Endothelial cell (in vitro differentiated cells): ENCODE data around the gene NTSR1. TPM values are rescaled to one million over a fixed set of nuclear protein-coding genes. Genes with fewer than 3 reads are reported as not detected.

Experiments used
- DNase-seq: peaks from one replicate; pipeline ENCODE4 v3.0.0; 2021; ENCODE audit warnings: low spot score
- H3K27ac Mint-ChIP-seq: one replicate; pipeline ENCODE4 v1.8.0; 2021; ENCODE audit warnings: mixed read lengths, inconsistent platforms; ENCODE audit not compliant: unreplicated experiment
- H3K27me3 Mint-ChIP-seq: one replicate; pipeline ENCODE4 v1.8.0; 2021; ENCODE audit warnings: mild to moderate bottlenecking, moderate library complexity, mixed read lengths, inconsistent platforms; ENCODE audit not compliant: unreplicated experiment
- H3K36me3 Mint-ChIP-seq: one replicate; pipeline ENCODE4 v1.8.0; 2021; ENCODE audit warnings: mild to moderate bottlenecking, low read depth, mixed read lengths, inconsistent platforms; ENCODE audit not compliant: unreplicated experiment
- H3K4me1 Mint-ChIP-seq: one replicate; pipeline ENCODE4 v1.8.0; 2021; ENCODE audit warnings: mild to moderate bottlenecking, mixed read lengths, inconsistent platforms; ENCODE audit not compliant: unreplicated experiment
- H3K4me3 Mint-ChIP-seq: one replicate; pipeline ENCODE4 v1.8.0; 2021; ENCODE audit warnings: mild to moderate bottlenecking, mixed read lengths, inconsistent platforms; ENCODE audit not compliant: unreplicated experiment
- H3K9me3 Mint-ChIP-seq: one replicate; pipeline ENCODE4 v1.8.0; 2021; ENCODE audit warnings: mixed read lengths, inconsistent platforms; ENCODE audit not compliant: unreplicated experiment
- total RNA-seq: library from RNA; stranded (reverse); fragmentation: NEBNext Ultra II Directional; extraction: Animal tissue kit (Norgen Biotek cat#: 25700); gene quantifications from one replicate; pipeline ENCODE4 v1.2.1, GENCODE V29; 2021; ENCODE audit not compliant: unreplicated experiment
- TF ChIP-seq, protein P1 (sequence below): fragments of 200-600 bp; sonication (generic); IDR thresholded peaks from one replicate; pipeline ENCODE4 v1.5.0; 2021; ENCODE audit warnings: antibody characterized with exemption; ENCODE audit not compliant: unreplicated experiment

NTSR1 gene
- total RNA-seq, 1 donor from 2014 or later, result not detected

- peak overlapping the region; percentile 47 for H3K4me3 Mint-ChIP-seq
- H3K4me1 Mint-ChIP-seq, result peaks cover 2% of the 10 kb centered on the region
- no peak for DNase-seq
- TF ChIP-seq, protein P1, sequence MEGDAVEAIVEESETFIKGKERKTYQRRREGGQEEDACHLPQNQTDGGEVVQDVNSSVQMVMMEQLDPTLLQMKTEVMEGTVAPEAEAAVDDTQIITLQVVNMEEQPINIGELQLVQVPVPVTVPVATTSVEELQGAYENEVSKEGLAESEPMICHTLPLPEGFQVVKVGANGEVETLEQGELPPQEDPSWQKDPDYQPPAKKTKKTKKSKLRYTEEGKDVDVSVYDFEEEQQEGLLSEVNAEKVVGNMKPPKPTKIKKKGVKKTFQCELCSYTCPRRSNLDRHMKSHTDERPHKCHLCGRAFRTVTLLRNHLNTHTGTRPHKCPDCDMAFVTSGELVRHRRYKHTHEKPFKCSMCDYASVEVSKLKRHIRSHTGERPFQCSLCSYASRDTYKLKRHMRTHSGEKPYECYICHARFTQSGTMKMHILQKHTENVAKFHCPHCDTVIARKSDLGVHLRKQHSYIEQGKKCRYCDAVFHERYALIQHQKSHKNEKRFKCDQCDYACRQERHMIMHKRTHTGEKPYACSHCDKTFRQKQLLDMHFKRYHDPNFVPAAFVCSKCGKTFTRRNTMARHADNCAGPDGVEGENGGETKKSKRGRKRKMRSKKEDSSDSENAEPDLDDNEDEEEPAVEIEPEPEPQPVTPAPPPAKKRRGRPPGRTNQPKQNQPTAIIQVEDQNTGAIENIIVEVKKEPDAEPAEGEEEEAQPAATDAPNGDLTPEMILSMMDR, result no peak
- H3K36me3 Mint-ChIP-seq, result peaks cover 14% of the 10 kb centered on the region
- no peak overlapping the region for H3K27ac Mint-ChIP-seq
- peaks cover 12% of the 10 kb centered on the region for H3K27me3 Mint-ChIP-seq
- H3K9me3 Mint-ChIP-seq, result no peaks in the 10 kb centered on the region
Observed at GRCh38 chr20:62799873-62800272, 91.2 kb downstream of the NTSR1 start.

GRCh38 chr20:62800314-62801259 lies 92.0 kb downstream of the NTSR1 start:
- Mint-ChIP-seq H3K4me1 (peaks cover 2% of the 10 kb centered on the region), H3K27me3 (peaks cover 12% of the 10 kb centered on the region), H3K9me3 (no peaks in the 10 kb centered on the region), H3K4me3 (peak overlapping the region; percentile 47), H3K27ac (no peak overlapping the region), H3K36me3 (peaks cover 14% of the 10 kb centered on the region)
- no peak for DNase-seq
- TF ChIP-seq, protein P1, result no peak

DNA sequence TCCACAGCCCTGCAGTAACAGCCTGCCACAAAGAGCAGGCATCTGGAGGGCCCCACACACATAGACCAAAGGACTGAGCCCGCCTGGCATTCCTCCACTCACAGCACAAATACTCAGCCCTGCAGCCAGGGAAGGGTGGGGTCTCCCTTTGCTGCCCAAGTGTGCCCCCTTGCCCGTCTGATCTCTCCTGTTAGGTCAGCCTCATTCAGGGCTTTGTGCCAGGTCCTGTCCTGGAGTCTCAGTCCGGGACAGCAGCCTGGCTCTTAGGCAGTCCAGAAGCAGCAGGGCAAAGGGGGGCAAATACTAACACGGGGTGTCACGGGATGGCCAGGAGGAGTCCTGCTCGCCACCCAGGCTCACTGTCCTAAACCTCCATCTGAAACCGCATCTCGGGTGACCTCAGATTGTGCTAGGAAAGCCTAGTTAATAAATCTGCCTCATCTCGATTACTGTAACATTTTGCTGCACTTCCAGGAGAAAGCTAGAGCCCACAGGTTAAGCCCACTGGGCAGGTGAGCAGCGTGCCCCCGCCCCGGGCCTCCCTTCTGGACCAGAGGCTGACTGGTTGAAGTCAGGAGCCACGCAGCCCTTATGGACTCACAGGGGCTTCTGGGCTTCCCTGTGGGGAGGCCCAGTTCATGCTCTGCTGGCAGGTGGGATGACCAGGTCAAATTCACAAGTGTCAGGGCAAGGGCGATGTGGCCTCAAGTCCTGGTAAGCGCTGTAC lies 92.8 kb downstream of the NTSR1 start:
- H3K4me1 Mint-ChIP-seq, result no peaks in the 10 kb centered on the region
- TF ChIP-seq, protein P1, result no peak
- peaks cover 17% of the 10 kb centered on the region for H3K27me3 Mint-ChIP-seq
- DNase-seq, result no peak
- peaks cover 14% of the 10 kb centered on the region for H3K36me3 Mint-ChIP-seq
- no peaks in the 10 kb centered on the region for H3K9me3 Mint-ChIP-seq
- no peak overlapping the region for H3K4me3 Mint-ChIP-seq
- no peak overlapping the region for H3K27ac Mint-ChIP-seq

DNA sequence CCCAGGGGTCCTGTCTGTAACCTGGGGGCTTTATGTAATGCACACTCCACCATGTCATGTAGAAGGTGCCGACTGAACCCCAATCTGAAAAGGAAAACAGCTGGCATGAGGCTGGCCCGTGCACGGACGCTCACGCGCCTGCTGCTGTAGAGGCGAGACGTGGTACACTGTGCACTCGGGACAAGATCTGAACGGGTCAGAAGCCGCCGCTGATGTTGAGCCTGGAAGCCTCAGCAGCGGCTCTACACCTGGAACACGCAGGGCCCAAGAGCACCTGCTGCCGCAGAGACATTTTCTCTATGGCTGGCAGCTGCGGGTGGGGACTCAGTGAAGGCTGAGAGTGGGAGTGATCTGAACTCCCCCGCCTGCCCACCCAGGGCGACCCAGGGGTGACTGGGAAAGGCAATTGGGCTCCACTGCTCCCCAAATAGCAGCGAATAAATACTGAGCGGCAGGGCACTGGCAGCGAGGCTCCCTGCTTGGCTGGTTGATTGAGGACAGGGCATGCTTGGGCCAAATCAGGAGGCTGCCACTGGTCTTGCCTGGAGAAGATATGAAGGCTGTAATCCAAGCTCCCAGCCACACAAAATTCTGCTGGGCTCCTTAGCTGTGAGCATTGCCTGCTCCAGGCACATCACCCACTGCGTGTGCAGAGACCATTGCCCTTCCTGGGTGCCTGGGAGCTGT lies 93.5 kb downstream of the NTSR1 start:
- no peak overlapping the region for H3K27ac Mint-ChIP-seq
- DNase-seq, result no peak
- TF ChIP-seq, protein P1, result no peak
- no peaks in the 10 kb centered on the region for H3K9me3 Mint-ChIP-seq
- peaks cover 14% of the 10 kb centered on the region for H3K36me3 Mint-ChIP-seq
- H3K4me3 Mint-ChIP-seq, result no peak overlapping the region
- H3K4me1 Mint-ChIP-seq, result no peaks in the 10 kb centered on the region
- peaks cover 17% of the 10 kb centered on the region for H3K27me3 Mint-ChIP-seq
